ENCODE measurements around the gene MAPK1.
"Not testable (repeated sequence)": the region's sequence is repeated elsewhere in the genome, so short reads cannot be mapped to it uniquely, and the experiment has no call there.

Gene MAPK1

GRCh38 chr22:21811982-21812381, 55.5 kb downstream of the MAPK1 start:
- Histone ChIP-seq H3K4me2 (ENCODE audit: low read length) (no peak overlapping the region), H3K4me3 (ENCODE audit: low read length) (no peak overlapping the region), H3K9me3 (replicated peaks; ENCODE audit: low read length) (no peaks in the 10 kb centered on the region), H3K27me3 (ENCODE audit: control insufficient read depth, insufficient read depth, low read length) (no peaks in the 10 kb centered on the region), H3K36me3 (ENCODE audit: insufficient read depth, low read length) (peaks cover 3% of the 10 kb centered on the region), H3K9ac (ENCODE audit: low read depth, low read length) (no peak overlapping the region), H3K4me1 (ENCODE audit: control insufficient read depth, insufficient read depth, low read length) (peaks cover 11% of the 10 kb centered on the region)

GRCh38 chr22:21807544-21808529, 59.6 kb downstream of the MAPK1 start:
- Histone ChIP-seq H3K27me3 (ENCODE audit: control insufficient read depth, insufficient read depth, low read length) (no peaks in the 10 kb centered on the region), H3K9me3 (replicated peaks; ENCODE audit: low read length) (no peaks in the 10 kb centered on the region), H3K36me3 (ENCODE audit: insufficient read depth, low read length) (peaks cover 35% of the 10 kb centered on the region), H3K4me3 (ENCODE audit: low read length) (no peak overlapping the region), H3K4me1 (ENCODE audit: control insufficient read depth, insufficient read depth, low read length) (no peaks in the 10 kb centered on the region), H3K4me2 (ENCODE audit: low read length) (no peak overlapping the region), H3K9ac (ENCODE audit: low read depth, low read length) (no peak overlapping the region)

- H3K9ac ChIP-seq (ENCODE audit: low read depth, low read length); H3K27me3 ChIP-seq (ENCODE audit: control insufficient read depth, insufficient read depth, low read length); H3K9me3 ChIP-seq (replicated peaks; ENCODE audit: low read length); H3K4me1 ChIP-seq (ENCODE audit: control insufficient read depth, insufficient read depth, low read length); H3K4me3 ChIP-seq (ENCODE audit: low read length); H3K4me2 ChIP-seq (ENCODE audit: low read length): not testable (repeated sequence)
- H3K36me3 ChIP-seq (ENCODE audit: insufficient read depth, low read length), result peaks cover 53% of the 10 kb centered on the region
Measured at GRCh38 chr22:21805325-21805724, 62.1 kb downstream of the MAPK1 start.

- no peaks in the 10 kb centered on the region for H3K9me3 ChIP-seq (replicated peaks; ENCODE audit: low read length)
- no peaks in the 10 kb centered on the region for H3K27me3 ChIP-seq (ENCODE audit: control insufficient read depth, insufficient read depth, low read length)
- H3K4me2 ChIP-seq (ENCODE audit: low read length), result no peak overlapping the region
- peaks cover 65% of the 10 kb centered on the region for H3K36me3 ChIP-seq (ENCODE audit: insufficient read depth, low read length)
- no peak overlapping the region for H3K9ac ChIP-seq (ENCODE audit: low read depth, low read length)
- no peak overlapping the region for H3K4me3 ChIP-seq (ENCODE audit: low read length)
- no peaks in the 10 kb centered on the region for H3K4me1 ChIP-seq (ENCODE audit: control insufficient read depth, insufficient read depth, low read length)
Measured at GRCh38 chr22:21803811-21804249, 63.6 kb downstream of the MAPK1 start.

GRCh38 chr22:21802673-21803072, 64.8 kb downstream of the MAPK1 start:
- Histone ChIP-seq H3K27me3 (ENCODE audit: control insufficient read depth, insufficient read depth, low read length) (no peaks in the 10 kb centered on the region), H3K4me2 (ENCODE audit: low read length) (no peak overlapping the region), H3K4me1 (ENCODE audit: control insufficient read depth, insufficient read depth, low read length) (no peaks in the 10 kb centered on the region), H3K9ac (ENCODE audit: low read depth, low read length) (no peak overlapping the region), H3K9me3 (replicated peaks; ENCODE audit: low read length) (no peaks in the 10 kb centered on the region), H3K4me3 (ENCODE audit: low read length) (no peak overlapping the region), H3K36me3 (ENCODE audit: insufficient read depth, low read length) (peaks cover 75% of the 10 kb centered on the region)

GRCh38 chr22:21802056-21802455, 65.4 kb downstream of the MAPK1 start:
- H3K9me3 ChIP-seq (replicated peaks; ENCODE audit: low read length), result no peaks in the 10 kb centered on the region
- H3K4me3 ChIP-seq (ENCODE audit: low read length), result no peak overlapping the region
- no peak overlapping the region for H3K4me2 ChIP-seq (ENCODE audit: low read length)
- peaks cover 75% of the 10 kb centered on the region for H3K36me3 ChIP-seq (ENCODE audit: insufficient read depth, low read length)
- no peaks in the 10 kb centered on the region for H3K27me3 ChIP-seq (ENCODE audit: control insufficient read depth, insufficient read depth, low read length)
- no peaks in the 10 kb centered on the region for H3K4me1 ChIP-seq (ENCODE audit: control insufficient read depth, insufficient read depth, low read length)
- no peak overlapping the region for H3K9ac ChIP-seq (ENCODE audit: low read depth, low read length)

- H3K4me2 ChIP-seq (ENCODE audit: low read length); H3K9ac ChIP-seq (ENCODE audit: low read depth, low read length); H3K4me1 ChIP-seq (ENCODE audit: control insufficient read depth, insufficient read depth, low read length); H3K4me3 ChIP-seq (ENCODE audit: low read length); H3K9me3 ChIP-seq (replicated peaks; ENCODE audit: low read length); H3K27me3 ChIP-seq (ENCODE audit: control insufficient read depth, insufficient read depth, low read length): not testable (repeated sequence)
- H3K36me3 ChIP-seq (ENCODE audit: insufficient read depth, low read length), result peaks cover 74% of the 10 kb centered on the region
Measured at GRCh38 chr22:21801304-21801644, 66.2 kb downstream of the MAPK1 start.

GRCh38 chr22:21800552-21801303, 66.7 kb downstream of the MAPK1 start:
- Histone ChIP-seq H3K9me3 (replicated peaks; ENCODE audit: low read length) (no peaks in the 10 kb centered on the region), H3K4me3 (ENCODE audit: low read length) (no peak overlapping the region), H3K27me3 (ENCODE audit: control insufficient read depth, insufficient read depth, low read length) (no peaks in the 10 kb centered on the region), H3K9ac (ENCODE audit: low read depth, low read length) (no peak overlapping the region), H3K4me2 (ENCODE audit: low read length) (no peak overlapping the region), H3K4me1 (ENCODE audit: control insufficient read depth, insufficient read depth, low read length) (no peaks in the 10 kb centered on the region), H3K36me3 (ENCODE audit: insufficient read depth, low read length) (peaks cover 68% of the 10 kb centered on the region)

- H3K4me2 ChIP-seq (ENCODE audit: low read length), result peak overlapping the region; percentile 43
Measured at GRCh38 chr22:21797444-21798221, 69.8 kb downstream of the MAPK1 start.

GRCh38 chr22:21796863-21797262, 70.6 kb downstream of the MAPK1 start:
- no peaks in the 10 kb centered on the region for H3K27me3 ChIP-seq (ENCODE audit: control insufficient read depth, insufficient read depth, low read length)

More at GRCh38 chr22:21797444-21798221, 69.8 kb downstream of the MAPK1 start:
- no peaks in the 10 kb centered on the region for H3K9me3 ChIP-seq (replicated peaks; ENCODE audit: low read length)
- no peak overlapping the region for H3K9ac ChIP-seq (ENCODE audit: low read depth, low read length)
- H3K4me3 ChIP-seq (ENCODE audit: low read length), result no peak overlapping the region
- H3K36me3 ChIP-seq (ENCODE audit: insufficient read depth, low read length), result peaks cover 49% of the 10 kb centered on the region
- H3K4me1 ChIP-seq (ENCODE audit: control insufficient read depth, insufficient read depth, low read length), result no peaks in the 10 kb centered on the region
- no peaks in the 10 kb centered on the region for H3K27me3 ChIP-seq (ENCODE audit: control insufficient read depth, insufficient read depth, low read length)

GRCh38 chr22:21796231-21796630, 71.2 kb downstream of the MAPK1 start:
- H3K9ac ChIP-seq (ENCODE audit: low read depth, low read length), result no peak overlapping the region
- H3K4me2 ChIP-seq (ENCODE audit: low read length), result no peak overlapping the region
- H3K36me3 ChIP-seq (ENCODE audit: insufficient read depth, low read length), result peaks cover 45% of the 10 kb centered on the region
- peaks cover 9% of the 10 kb centered on the region for H3K4me1 ChIP-seq (ENCODE audit: control insufficient read depth, insufficient read depth, low read length)
- no peaks in the 10 kb centered on the region for H3K27me3 ChIP-seq (ENCODE audit: control insufficient read depth, insufficient read depth, low read length)
- no peaks in the 10 kb centered on the region for H3K9me3 ChIP-seq (replicated peaks; ENCODE audit: low read length)
- no peak overlapping the region for H3K4me3 ChIP-seq (ENCODE audit: low read length)

More at GRCh38 chr22:21796863-21797262, 70.6 kb downstream of the MAPK1 start:
- Histone ChIP-seq H3K9ac (ENCODE audit: low read depth, low read length) (no peak overlapping the region), H3K4me1 (ENCODE audit: control insufficient read depth, insufficient read depth, low read length) (peaks cover 3% of the 10 kb centered on the region), H3K4me2 (ENCODE audit: low read length) (no peak overlapping the region), H3K36me3 (ENCODE audit: insufficient read depth, low read length) (peaks cover 44% of the 10 kb centered on the region), H3K9me3 (replicated peaks; ENCODE audit: low read length) (no peaks in the 10 kb centered on the region), H3K4me3 (ENCODE audit: low read length) (no peak overlapping the region)
